ENCODE measurements around the gene OTUD4. TPM values are rescaled to one million over a fixed set of nuclear protein-coding genes. Genes with fewer than 3 reads are reported as not detected.
A peak's percentile ranks its signal among the peaks of the same experiment; 100 is the strongest.

OTUD4 gene
- total and polyA plus RNA-seq, 9 of the 15 experiments (the other 6 are each of a cell fraction or from before 2014, with no cell fraction given), result 4.2 to 29.0 (median 24.8) TPM

DNA sequence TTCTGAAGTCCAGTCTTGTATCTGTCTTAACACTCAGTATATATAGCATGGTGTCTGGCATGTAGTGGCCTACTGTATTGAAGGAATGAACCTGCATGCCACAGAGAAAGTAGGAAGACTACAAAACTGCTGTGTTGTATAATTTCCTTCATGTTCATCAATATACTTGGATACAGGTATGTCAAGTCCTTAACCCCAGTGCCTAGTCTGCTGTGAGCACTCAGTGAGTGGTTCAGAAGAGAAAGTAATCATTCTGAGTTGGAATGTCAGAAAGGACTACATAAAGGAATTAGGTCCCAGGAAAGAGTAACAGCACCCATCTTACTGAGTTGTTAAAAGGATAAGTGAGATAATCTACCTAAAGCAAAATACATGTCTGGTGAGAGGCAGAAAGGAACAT lies 50.3 kb downstream of the OTUD4 start (continued):
- TF ChIP-seq, protein P1, sequence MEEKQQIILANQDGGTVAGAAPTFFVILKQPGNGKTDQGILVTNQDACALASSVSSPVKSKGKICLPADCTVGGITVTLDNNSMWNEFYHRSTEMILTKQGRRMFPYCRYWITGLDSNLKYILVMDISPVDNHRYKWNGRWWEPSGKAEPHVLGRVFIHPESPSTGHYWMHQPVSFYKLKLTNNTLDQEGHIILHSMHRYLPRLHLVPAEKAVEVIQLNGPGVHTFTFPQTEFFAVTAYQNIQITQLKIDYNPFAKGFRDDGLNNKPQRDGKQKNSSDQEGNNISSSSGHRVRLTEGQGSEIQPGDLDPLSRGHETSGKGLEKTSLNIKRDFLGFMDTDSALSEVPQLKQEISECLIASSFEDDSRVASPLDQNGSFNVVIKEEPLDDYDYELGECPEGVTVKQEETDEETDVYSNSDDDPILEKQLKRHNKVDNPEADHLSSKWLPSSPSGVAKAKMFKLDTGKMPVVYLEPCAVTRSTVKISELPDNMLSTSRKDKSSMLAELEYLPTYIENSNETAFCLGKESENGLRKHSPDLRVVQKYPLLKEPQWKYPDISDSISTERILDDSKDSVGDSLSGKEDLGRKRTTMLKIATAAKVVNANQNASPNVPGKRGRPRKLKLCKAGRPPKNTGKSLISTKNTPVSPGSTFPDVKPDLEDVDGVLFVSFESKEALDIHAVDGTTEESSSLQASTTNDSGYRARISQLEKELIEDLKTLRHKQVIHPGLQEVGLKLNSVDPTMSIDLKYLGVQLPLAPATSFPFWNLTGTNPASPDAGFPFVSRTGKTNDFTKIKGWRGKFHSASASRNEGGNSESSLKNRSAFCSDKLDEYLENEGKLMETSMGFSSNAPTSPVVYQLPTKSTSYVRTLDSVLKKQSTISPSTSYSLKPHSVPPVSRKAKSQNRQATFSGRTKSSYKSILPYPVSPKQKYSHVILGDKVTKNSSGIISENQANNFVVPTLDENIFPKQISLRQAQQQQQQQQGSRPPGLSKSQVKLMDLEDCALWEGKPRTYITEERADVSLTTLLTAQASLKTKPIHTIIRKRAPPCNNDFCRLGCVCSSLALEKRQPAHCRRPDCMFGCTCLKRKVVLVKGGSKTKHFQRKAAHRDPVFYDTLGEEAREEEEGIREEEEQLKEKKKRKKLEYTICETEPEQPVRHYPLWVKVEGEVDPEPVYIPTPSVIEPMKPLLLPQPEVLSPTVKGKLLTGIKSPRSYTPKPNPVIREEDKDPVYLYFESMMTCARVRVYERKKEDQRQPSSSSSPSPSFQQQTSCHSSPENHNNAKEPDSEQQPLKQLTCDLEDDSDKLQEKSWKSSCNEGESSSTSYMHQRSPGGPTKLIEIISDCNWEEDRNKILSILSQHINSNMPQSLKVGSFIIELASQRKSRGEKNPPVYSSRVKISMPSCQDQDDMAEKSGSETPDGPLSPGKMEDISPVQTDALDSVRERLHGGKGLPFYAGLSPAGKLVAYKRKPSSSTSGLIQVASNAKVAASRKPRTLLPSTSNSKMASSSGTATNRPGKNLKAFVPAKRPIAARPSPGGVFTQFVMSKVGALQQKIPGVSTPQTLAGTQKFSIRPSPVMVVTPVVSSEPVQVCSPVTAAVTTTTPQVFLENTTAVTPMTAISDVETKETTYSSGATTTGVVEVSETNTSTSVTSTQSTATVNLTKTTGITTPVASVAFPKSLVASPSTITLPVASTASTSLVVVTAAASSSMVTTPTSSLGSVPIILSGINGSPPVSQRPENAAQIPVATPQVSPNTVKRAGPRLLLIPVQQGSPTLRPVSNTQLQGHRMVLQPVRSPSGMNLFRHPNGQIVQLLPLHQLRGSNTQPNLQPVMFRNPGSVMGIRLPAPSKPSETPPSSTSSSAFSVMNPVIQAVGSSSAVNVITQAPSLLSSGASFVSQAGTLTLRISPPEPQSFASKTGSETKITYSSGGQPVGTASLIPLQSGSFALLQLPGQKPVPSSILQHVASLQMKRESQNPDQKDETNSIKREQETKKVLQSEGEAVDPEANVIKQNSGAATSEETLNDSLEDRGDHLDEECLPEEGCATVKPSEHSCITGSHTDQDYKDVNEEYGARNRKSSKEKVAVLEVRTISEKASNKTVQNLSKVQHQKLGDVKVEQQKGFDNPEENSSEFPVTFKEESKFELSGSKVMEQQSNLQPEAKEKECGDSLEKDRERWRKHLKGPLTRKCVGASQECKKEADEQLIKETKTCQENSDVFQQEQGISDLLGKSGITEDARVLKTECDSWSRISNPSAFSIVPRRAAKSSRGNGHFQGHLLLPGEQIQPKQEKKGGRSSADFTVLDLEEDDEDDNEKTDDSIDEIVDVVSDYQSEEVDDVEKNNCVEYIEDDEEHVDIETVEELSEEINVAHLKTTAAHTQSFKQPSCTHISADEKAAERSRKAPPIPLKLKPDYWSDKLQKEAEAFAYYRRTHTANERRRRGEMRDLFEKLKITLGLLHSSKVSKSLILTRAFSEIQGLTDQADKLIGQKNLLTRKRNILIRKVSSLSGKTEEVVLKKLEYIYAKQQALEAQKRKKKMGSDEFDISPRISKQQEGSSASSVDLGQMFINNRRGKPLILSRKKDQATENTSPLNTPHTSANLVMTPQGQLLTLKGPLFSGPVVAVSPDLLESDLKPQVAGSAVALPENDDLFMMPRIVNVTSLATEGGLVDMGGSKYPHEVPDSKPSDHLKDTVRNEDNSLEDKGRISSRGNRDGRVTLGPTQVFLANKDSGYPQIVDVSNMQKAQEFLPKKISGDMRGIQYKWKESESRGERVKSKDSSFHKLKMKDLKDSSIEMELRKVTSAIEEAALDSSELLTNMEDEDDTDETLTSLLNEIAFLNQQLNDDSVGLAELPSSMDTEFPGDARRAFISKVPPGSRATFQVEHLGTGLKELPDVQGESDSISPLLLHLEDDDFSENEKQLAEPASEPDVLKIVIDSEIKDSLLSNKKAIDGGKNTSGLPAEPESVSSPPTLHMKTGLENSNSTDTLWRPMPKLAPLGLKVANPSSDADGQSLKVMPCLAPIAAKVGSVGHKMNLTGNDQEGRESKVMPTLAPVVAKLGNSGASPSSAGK (IDR thresholded peaks at IDR 0.05), result no peak
- TF ChIP-seq POLR2AphosphoS2 (IDR thresholded peaks at IDR 0.05; ENCODE audit: low read length) (no peak), POLR2A (conservative IDR thresholded peaks at IDR 0.05) (0 out of 2 replicates have a peak, but pooled peaks have one; percentile 33), ELF4 (CRISPR knock-in tag; IDR thresholded peaks at IDR 0.05) (no peak), SIRT6 (IDR thresholded peaks at IDR 0.05; ENCODE audit: low read depth, low read length) (no peak), ERF (CRISPR knock-in tag; IDR thresholded peaks at IDR 0.05) (no peak), ETV1 (tag; conservative IDR thresholded peaks at IDR 0.05; ENCODE audit: low read depth) (no peak), ZNF316 (IDR thresholded peaks at IDR 0.05) (0 out of 2 replicates have a peak, but pooled peaks have one; percentile 8), RCOR1 (IDR thresholded peaks at IDR 0.05; ENCODE audit: borderline replicate concordance in 1 of 2, low read depth in 2 of 2, low read length in 2 of 2) (no peak), TCF7L2 (IDR thresholded peaks at IDR 0.05; ENCODE audit: low read depth, low read length) (no peak), TGIF2 (CRISPR knock-in tag; IDR thresholded peaks at IDR 0.05) (no peak), E2F8 (IDR thresholded peaks at IDR 0.05; ENCODE audit: low read depth, partially characterized antibody) (no peak), RBM25 (IDR thresholded peaks at IDR 0.05; ENCODE audit: low read depth, low read length, severe bottlenecking) (no peak)

Measured in K562 (cell line).